K562 (cell line): Measurements from ENCODE around the gene PPP1R10. TPM values are rescaled to one million over a fixed set of nuclear protein-coding genes. Genes with fewer than 3 reads are reported as not detected.
A peak's percentile ranks its signal among the peaks of the same experiment; 100 is the strongest.

ENCODE experiments used
- BRD4 ChIP-seq: fragments of 200-600 bp; sonication (generic); IDR thresholded peaks from 2 replicates; pipeline ENCODE4 v1.6.1; 2017; ENCODE audit warnings: inconsistent platforms
- CBFA2T2 ChIP-seq: fragments of 450-650 bp; conservative IDR thresholded peaks from 2 replicates; pipeline ENCODE4 v1.6.1; 2017; ENCODE audit warnings: mild to moderate bottlenecking
- FOXP1 ChIP-seq: sonication (generic); formaldehyde crosslinking; IDR thresholded peaks from 2 replicates; pipeline ENCODE4 v1.8.0; 2022; ENCODE audit warnings: mild to moderate bottlenecking, missing genetic modification reagents
- HDAC6 ChIP-seq: IDR thresholded peaks from 2 replicates; pipeline ENCODE4 v1.6.1; 2012; ENCODE audit warnings: low read depth, mild to moderate bottlenecking, control low read depth, inconsistent platforms, low read length, moderate library complexity
- KAT2B ChIP-seq: IDR thresholded peaks from one replicate; pipeline ENCODE4 v1.6.1; 2012; ENCODE audit warnings: low read depth, mild to moderate bottlenecking, control low read depth, inconsistent platforms, low read length, moderate library complexity
- LEF1 ChIP-seq: fragments of 450-650 bp; IDR thresholded peaks from 2 replicates; pipeline ENCODE4 v1.6.1; 2016; ENCODE audit warnings: mild to moderate bottlenecking
- MITF ChIP-seq: IDR thresholded peaks from 2 replicates; pipeline ENCODE4 v1.6.1; 2014; ENCODE audit warnings: antibody characterized with exemption
- NFXL1 ChIP-seq: fragments of 450-650 bp; formaldehyde crosslinking; IDR thresholded peaks from 2 replicates; pipeline ENCODE4 v1.4.0; 2021; ENCODE audit warnings: mild to moderate bottlenecking
- POLR2B ChIP-seq: fragments of 450-650 bp; IDR thresholded peaks from 2 replicates; pipeline ENCODE4 v1.6.1; 2018; ENCODE audit warnings: low read depth; ENCODE audit not compliant: partially characterized antibody
- PTBP1 ChIP-seq: fragments of 200-400 bp; formaldehyde crosslinking; IDR thresholded peaks from 2 replicates; pipeline ENCODE4 v1.6.1; 2017; ENCODE audit warnings: low read depth, low read length
- RBFOX2 ChIP-seq: fragments of 200-400 bp; formaldehyde crosslinking; IDR thresholded peaks from 2 replicates; pipeline ENCODE4 v1.6.1; 2017; ENCODE audit warnings: low read depth, mild to moderate bottlenecking, low read length, moderate library complexity
- RCOR1 ChIP-seq, 2 experiments: IDR thresholded peaks; 2 replicates each; pipeline ENCODE4 v1.6.1; 2012; ENCODE audit warnings: low read depth in 2 of 2, low read length in 2 of 2, borderline replicate concordance in 1 of 2, improper control_type of control experiment in 1 of 2
- REST ChIP-seq, 2 experiments: fragments of 450-650 bp; formaldehyde crosslinking in 1 of 2; IDR thresholded peaks; 2 replicates each; pipeline versions ENCODE4 v1.4.0 to v1.6.1; 2014 to 2020; ENCODE audit warnings: mild to moderate bottlenecking in 2 of 2, borderline replicate concordance in 1 of 2, low read depth in 1 of 2
- SMAD2 ChIP-seq: fragments of 150-350 bp; IDR thresholded peaks from 2 replicates; pipeline ENCODE4 v1.6.1; 2014; ENCODE audit warnings: low read depth, mild to moderate bottlenecking, low read length
- polyA plus RNA-seq, 8 experiments: library from polyadenylated mRNA; depleted of rRNA in 4 of 8; stranded (reverse) in 5 of 8; unstranded in 3 of 8; fragments of >200 nt; fragmentation: Nextera tagmentation in 2 of 8; fragmentation: Illumina TruSeq in 1 of 8; extraction: Ambion mirVana in 2 of 8; extraction: Trizol in 1 of 8; gene quantifications; 2 replicates each; pipeline versions ENCODE4 v1.2.1 to v1.2.3, GENCODE V29; 2011 to 2014; ENCODE audit warnings: inconsistent platforms in 1 of 8, missing spikeins in 1 of 8
- total RNA-seq, 7 experiments: library from RNA; depleted of rRNA in 6 of 7; stranded (reverse); fragments of >200 nt in 6 of 7; fragmentation: Illumina TruSeq in 2 of 7; extraction: Trizol in 2 of 7; gene quantifications; 2 replicates each; pipeline versions ENCODE4 v1.2.1 to v1.2.3, GENCODE V29; 2011 to 2021; ENCODE audit warnings: low replicate concordance in 1 of 7
- TF ChIP-seq, protein P1 (sequence below): fragments of 250-450 bp; sonication (Bioruptor Pico); IDR thresholded peaks from 2 replicates; pipeline ENCODE4 v1.5.0; 2021; ENCODE audit warnings: mild to moderate bottlenecking, moderate library complexity

The PPP1R10 gene
- total and polyA plus RNA-seq, 9 of the 15 experiments (the other 6 are each of a cell fraction or from before 2014, with no cell fraction given), result 14.1 to 65.5 (median 32.6) TPM

GRCh38 chr6:30601815-30602641 is 15.0 kb downstream of the PPP1R10 start (continued):
- TF ChIP-seq RCOR1 (IDR thresholded peaks at IDR 0.05; ENCODE audit: borderline replicate concordance in 1 of 2, low read depth in 2 of 2, low read length in 2 of 2), result no peak
- no peak for TF ChIP-seq CBFA2T2
- TF ChIP-seq, protein P1, sequence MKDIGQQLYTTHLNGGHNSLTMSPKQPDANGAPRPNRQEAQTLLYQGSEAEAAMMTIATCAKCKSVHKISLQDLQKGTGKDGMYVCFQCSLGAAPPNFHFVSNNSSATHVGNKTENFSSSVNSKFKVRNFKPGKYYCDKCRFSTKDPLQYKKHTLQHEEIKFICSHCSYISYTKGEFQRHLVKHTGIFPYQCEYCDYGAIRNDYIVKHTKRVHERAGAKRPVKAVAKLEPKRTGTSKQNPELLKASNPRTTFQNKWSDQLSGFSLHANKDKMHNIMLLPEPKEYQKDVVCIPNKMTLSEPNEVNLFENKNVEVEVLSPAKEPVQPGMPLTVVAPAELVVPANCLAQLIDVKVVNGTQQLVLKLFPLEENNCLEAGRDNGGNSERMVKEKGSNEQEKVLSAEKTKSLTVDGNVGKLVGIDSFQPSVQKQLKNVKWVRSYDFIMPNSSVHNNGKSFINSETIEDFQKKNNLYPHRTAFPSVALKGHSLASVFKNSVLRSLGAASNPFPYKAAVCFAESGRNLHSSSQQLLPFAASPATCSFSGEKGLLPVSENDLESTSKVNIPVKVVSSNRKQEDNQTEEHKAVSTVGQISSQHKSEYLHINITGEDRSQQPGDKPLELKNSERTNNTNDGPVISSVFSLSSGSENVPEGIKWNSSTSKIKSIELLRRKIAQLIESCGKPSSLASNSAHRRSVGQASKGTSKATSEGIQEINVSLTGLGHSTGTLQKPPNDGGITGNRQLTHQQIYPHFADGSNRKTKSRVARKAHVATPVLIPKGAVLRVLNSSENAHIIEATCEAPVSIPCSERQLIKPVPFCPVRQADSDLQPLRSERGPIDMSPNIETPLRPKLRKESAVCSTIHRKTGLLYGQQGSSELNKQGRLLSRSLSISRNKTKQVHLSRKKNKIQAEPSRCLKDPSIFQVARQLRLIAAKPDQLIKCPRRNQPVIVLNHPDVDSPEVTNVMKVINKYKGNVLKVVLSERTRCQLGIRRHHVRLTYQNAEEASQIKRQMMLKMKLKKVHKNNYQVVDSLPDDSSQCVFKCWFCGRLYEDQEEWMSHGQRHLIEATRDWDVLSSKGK (CRISPR knock-in tag), result no peak
- peak; percentile 81 for TF ChIP-seq RBFOX2
- no peak for TF ChIP-seq REST (IDR thresholded peaks at IDR 0.05; ENCODE audit: borderline replicate concordance)
- no peak for TF ChIP-seq REST (CRISPR knock-in tag; IDR thresholded peaks at IDR 0.05; ENCODE audit: low read depth)
- TF ChIP-seq MITF, result no peak
- no peak for TF ChIP-seq NFXL1
- no peak for TF ChIP-seq HDAC6
- TF ChIP-seq LEF1, result no peak
- TF ChIP-seq PTBP1, result no peak
- TF ChIP-seq POLR2B, result peak; percentile 42
- no peak for TF ChIP-seq SMAD2
- no peak for TF ChIP-seq KAT2B
- TF ChIP-seq FOXP1 (CRISPR knock-in tag), result no peak
- TF ChIP-seq BRD4, result no peak
